HFF-Myc (cell line): ENCODE results near the gene ZNF226.
"Not testable (repeated sequence)": the region's sequence is repeated elsewhere in the genome, so short reads cannot be mapped to it uniquely, and the experiment has no call there.

Source experiments
- DNase-seq: peaks from one replicate; pipeline ENCODE4 v3.0.0-alpha.2; 2011; ENCODE audit warnings: low read depth; ENCODE audit errors: extremely low read depth
- H3K4me3 ChIP-seq: replicated peaks from 2 replicates; pipeline ENCODE4 v1.5.1; 2011; ENCODE audit warnings: low read depth, mild to moderate bottlenecking, control low read depth, low read length
- CTCF ChIP-seq: IDR thresholded peaks from 2 replicates; pipeline ENCODE4 v1.5.1; 2012; ENCODE audit warnings: mild to moderate bottlenecking, low read depth, low read length, control low read depth; ENCODE audit errors: missing control alignments

Gene ZNF226

DNA sequence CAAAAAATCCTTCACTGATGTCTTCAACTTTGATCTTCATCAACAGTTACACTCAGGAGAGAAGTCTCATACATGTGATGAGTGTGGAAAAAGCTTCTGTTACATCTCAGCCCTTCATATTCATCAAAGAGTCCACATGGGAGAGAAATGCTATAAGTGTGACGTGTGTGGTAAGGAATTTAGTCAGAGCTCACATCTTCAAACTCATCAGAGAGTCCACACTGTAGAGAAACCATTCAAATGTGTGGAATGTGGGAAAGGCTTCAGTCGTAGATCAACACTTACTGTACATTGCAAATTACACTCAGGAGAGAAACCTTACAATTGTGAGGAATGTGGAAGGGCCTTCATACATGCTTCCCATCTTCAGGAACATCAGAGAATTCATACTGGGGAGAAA lies 8.4 kb upstream of the ZNF226 start:
- H3K4me3 ChIP-seq = no peak overlapping the region
- TF ChIP-seq CTCF = no peak
- no peak for DNase-seq

- DNase-seq = no peak
- TF ChIP-seq CTCF = no peak
- H3K4me3 ChIP-seq = no peak overlapping the region
Measured at GRCh38 chr19:44163789-44164188, 1.1 kb upstream of the ZNF226 start.

DNA sequence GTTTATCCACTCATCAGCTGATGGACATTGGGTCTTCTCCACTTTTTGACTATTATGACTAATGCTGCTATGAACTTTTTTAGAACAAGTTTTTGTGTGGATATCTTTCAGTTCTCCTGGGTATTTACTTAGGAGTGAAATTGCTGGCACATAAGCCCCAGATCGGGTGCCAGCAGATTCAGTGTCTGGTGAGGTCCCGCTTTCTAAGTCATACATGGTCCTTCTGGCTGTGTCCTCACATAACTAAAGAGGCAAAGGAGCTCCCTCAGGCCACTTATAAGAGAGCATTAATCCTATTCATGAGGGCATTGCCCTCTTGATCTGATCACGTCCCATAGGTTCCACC lies 600 bp upstream of the ZNF226 start:
- peak overlapping the region; percentile 71 for H3K4me3 ChIP-seq
- no peak for DNase-seq
- no peak for TF ChIP-seq CTCF

DNA sequence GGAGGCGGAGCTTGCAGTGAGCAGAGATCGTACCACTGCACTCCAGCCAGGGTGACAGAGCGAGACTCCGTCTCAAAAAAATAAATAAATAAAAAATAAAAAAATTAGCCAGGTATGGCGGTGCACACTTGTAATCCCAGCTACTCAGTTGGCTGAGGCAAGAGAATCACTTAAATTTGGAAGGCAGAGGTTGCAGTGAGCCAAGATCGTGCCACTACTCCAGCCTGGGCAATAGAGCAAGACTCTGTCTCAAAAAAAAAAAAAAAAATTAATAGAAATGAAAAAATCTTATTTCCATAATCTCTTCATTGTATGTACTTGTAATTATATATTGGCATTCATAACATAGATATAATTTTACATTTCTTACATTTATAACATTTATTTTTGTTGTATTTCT lies 5.8 kb downstream of the ZNF226 start:
- not testable (repeated sequence) for H3K4me3 ChIP-seq

DNA sequence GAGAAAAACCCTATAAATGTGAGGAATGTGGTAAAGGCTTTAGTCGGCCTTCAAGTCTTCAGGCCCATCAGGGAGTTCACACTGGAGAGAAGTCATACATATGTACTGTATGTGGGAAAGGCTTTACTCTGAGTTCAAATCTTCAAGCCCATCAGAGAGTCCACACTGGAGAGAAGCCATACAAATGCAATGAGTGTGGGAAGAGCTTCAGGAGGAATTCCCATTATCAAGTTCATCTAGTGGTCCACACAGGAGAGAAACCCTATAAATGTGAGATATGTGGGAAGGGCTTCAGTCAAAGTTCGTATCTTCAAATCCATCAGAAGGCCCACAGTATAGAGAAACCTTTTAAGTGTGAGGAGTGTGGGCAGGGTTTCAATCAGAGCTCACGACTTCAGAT lies 11.7 kb downstream of the ZNF226 start:
- H3K4me3 ChIP-seq = no peak overlapping the region
- no peak for DNase-seq
- TF ChIP-seq CTCF = no peak

More for the DNA sequence above, 5.8 kb downstream of the ZNF226 start:
- not testable (repeated sequence) for DNase-seq

DNA sequence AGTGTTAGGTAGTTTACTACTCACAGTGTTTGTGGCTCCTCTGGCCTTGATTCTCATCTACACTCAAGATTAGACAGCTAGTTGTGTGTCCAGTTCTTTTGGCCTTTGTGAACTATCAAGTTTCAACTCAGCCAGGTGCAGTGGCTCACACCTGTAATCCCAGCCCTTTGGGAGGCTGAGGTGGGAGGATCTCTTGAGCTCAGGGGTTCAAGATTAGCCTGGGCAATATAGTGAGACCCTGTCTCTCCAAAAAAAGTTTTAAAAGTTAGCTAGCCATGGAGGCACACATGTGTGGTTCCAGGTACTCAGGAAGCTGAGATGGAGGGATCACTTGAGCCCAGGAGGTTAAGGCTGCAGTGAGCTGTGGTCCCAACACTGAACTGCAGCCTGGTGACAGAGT lies 16.1 kb downstream of the ZNF226 start:
- TF ChIP-seq CTCF = no peak
- no peak for DNase-seq
- H3K4me3 ChIP-seq = no peak overlapping the region

DNA sequence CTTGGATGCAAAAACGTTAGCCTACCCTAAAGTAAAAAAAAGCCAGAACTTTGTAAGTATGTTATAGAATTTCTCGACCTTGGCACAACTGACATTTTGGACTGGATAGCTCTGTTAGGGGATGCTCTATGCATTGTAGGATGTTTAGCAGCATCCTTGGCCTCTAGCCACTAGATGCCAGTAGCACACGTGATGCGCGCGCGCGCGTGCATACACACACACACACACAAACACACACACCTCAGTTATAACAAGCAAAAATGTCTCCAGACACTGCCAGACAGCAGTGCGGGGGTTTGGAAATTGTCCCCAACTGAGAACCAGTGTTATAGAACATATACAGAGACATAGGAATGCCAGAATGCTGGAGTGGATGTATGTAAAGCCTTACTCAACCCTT lies 17.2 kb downstream of the ZNF226 start:
- no peak for TF ChIP-seq CTCF
- no peak for DNase-seq
- H3K4me3 ChIP-seq = no peak overlapping the region
